Mesenteric fat pad (tissue), 1 donor: Measurements from ENCODE around the gene NR2F6. TPM values are rescaled to one million over a fixed set of nuclear protein-coding genes. Genes with fewer than 3 reads are reported as not detected.
A peak's percentile ranks its signal among the peaks of the same experiment; 100 is the strongest.
"Not testable (repeated sequence)": the region's sequence is repeated elsewhere in the genome, so short reads cannot be mapped to it uniquely, and the experiment has no call there.

ENCODE experiments used
- DNase-seq: peaks from one replicate; pipeline ENCODE4 v3.0.0-alpha.2; 2020; ENCODE audit warnings: low spot score
- long read RNA-seq: library from polyadenylated mRNA; unstranded; transcript quantifications from one replicate; pipeline ENCODE4 v2.0.0, GENCODE V29; 2020
- total RNA-seq: library from RNA; stranded (reverse); fragmentation: NEBNext Ultra II Directional; extraction: Animal tissue kit (Norgen Biotek cat#: 25700); gene quantifications from one replicate; pipeline ENCODE4 v1.2.1, GENCODE V29; 2021
- donor health status: DM: yes; HTN: yes; CAD: no.

Gene NR2F6
- total RNA-seq = 42.8 TPM
- long read RNA-seq, partial matches to known transcripts = 13 of 15 reads
- long read RNA-seq, other reads (novel, unspliced or antisense) = 0 of 15 reads

- no peak for DNase-seq
These were observed at the start of gene NR2F6 for GRCh38 chr19:17245535-17245984. NR2F6 (minus strand) TSS chr19:17245919; CDS start chr19:17245220, 699 bp downstream.

GRCh38 chr19:17294051-17294891 lies 48.6 kb upstream of the NR2F6 start:
- DNase-seq = no peak

GRCh38 chr19:17293605-17294004 lies 47.9 kb upstream of the NR2F6 start:
- DNase-seq = no peak

- DNase-seq = no peak
These were observed 46.8 kb upstream of the NR2F6 start for GRCh38 chr19:17292301-17293074.

- no peak for DNase-seq
These were observed 43.8 kb upstream of the NR2F6 start for GRCh38 chr19:17289489-17289888.

- no peak for DNase-seq
These were observed 41.0 kb upstream of the NR2F6 start for GRCh38 chr19:17286752-17287151.

- no peak for DNase-seq
These were observed 40.5 kb upstream of the NR2F6 start for GRCh38 chr19:17286263-17286662.

- DNase-seq = no peak
These were observed 39.9 kb upstream of the NR2F6 start for GRCh38 chr19:17285415-17286135.

GRCh38 chr19:17283504-17283996 lies 37.8 kb upstream of the NR2F6 start:
- no peak for DNase-seq

- peak; percentile 94 for DNase-seq
These were observed 36.9 kb upstream of the NR2F6 start for GRCh38 chr19:17282488-17283125.

- DNase-seq = no peak
These were observed 35.9 kb upstream of the NR2F6 start, which contains the start of gene ANKLE1 for GRCh38 chr19:17281391-17282304. ANKLE1 (plus strand) TSS chr19:17281901; CDS start chr19:17281921, 20 bp downstream.

GRCh38 chr19:17279436-17279835 lies 33.7 kb upstream of the NR2F6 start:
- DNase-seq = no peak

- DNase-seq = no peak
These were observed 29.9 kb upstream of the NR2F6 start for GRCh38 chr19:17275441-17276175.

- DNase-seq = not testable (repeated sequence)
These were observed 29.2 kb upstream of the NR2F6 start for GRCh38 chr19:17274892-17275291.

- no peak for DNase-seq
These were observed 23.0 kb upstream of the NR2F6 start for GRCh38 chr19:17268754-17269153.

GRCh38 chr19:17266975-17267788 lies 21.5 kb upstream of the NR2F6 start, which contains the start of gene BABAM1:
BABAM1 (plus strand) TSS chr19:17267443; CDS start chr19:17268807, 1,364 bp downstream.
- peak; percentile 94 for DNase-seq

- no peak for DNase-seq
These were observed 20.9 kb upstream of the NR2F6 start for GRCh38 chr19:17266589-17266974.

GRCh38 chr19:17266026-17266425 lies 20.3 kb upstream of the NR2F6 start:
- no peak for DNase-seq
